PC-3 (cell line): Measurements from ENCODE around the gene PAN3. TPM values are rescaled to one million over a fixed set of nuclear protein-coding genes. Genes with fewer than 3 reads are reported as not detected.

Experiments used
- ATAC-seq: fragments of 200-7000 bp; cut with Tn5 transposase; 2 replicates; pipeline ENCODE4 v1.9.1; 2020; ENCODE audit warnings: mild to moderate bottlenecking, moderate library complexity
- BruUV-seq: library from RNA; stranded (reverse); fragments of 400-500 nt; replicated peaks from 2 replicates; lab custom pipeline; 2021; lab: Mats Ljungman, UMichigan
- CTCF ChIA-PET: fragments of 300-600 bp; sonication (Branson Sonifier 250); formaldehyde crosslinking; loops from one replicate; lab custom pipeline; 2022; ENCODE audit warnings: antibody characterized with exemption; lab: Charles Lee
- POLR2A ChIA-PET: fragments of 300-600 bp; sonication (Branson Sonifier 250); formaldehyde crosslinking; loops from one replicate; lab custom pipeline; 2022; ENCODE audit warnings: antibody characterized with exemption; ENCODE audit not compliant: unreplicated experiment; lab: Charles Lee
- DNase-seq: peaks from one replicate; pipeline ENCODE4 v3.0.0-alpha.2; 2015
- H2AFZ ChIP-seq: fragments of 300-600 bp; sonication (generic); 2 replicates; pipeline ENCODE4 v1.6.0; 2016; ENCODE audit warnings: antibody characterized with exemption, low read length
- H3F3A ChIP-seq: fragments of 300-600 bp; sonication (generic); one replicate; pipeline ENCODE4 v1.6.0; 2017; ENCODE audit warnings: antibody characterized with exemption, low read length, control low read depth, mild to moderate bottlenecking; ENCODE audit not compliant: unreplicated experiment
- H3K27ac ChIP-seq: fragments of 300-600 bp; sonication (generic); 2 replicates; pipeline ENCODE4 v1.5.1; 2016; ENCODE audit warnings: mild to moderate bottlenecking, low read length
- H3K27me3 ChIP-seq: fragments of 300-600 bp; sonication (generic); 2 replicates; pipeline ENCODE4 v1.6.1; 2016; ENCODE audit warnings: low read length, mixed read lengths
- H3K36me3 ChIP-seq: fragments of 300-600 bp; sonication (generic); 2 replicates; pipeline ENCODE4 v1.6.1; 2016; ENCODE audit warnings: low read depth, mixed run types, low read length, mixed read lengths
- H3K4me1 ChIP-seq: fragments of 300-600 bp; sonication (generic); 2 replicates; pipeline ENCODE4 v1.5.1; 2016; ENCODE audit warnings: low read length; ENCODE audit not compliant: insufficient read depth
- H3K4me2 ChIP-seq: fragments of 300-600 bp; sonication (generic); 2 replicates; pipeline ENCODE4 v1.6.0; 2016; ENCODE audit warnings: low read length
- H3K4me3 ChIP-seq: fragments of 300-600 bp; sonication (generic); 2 replicates; pipeline ENCODE4 v1.5.1; 2016; ENCODE audit warnings: mild to moderate bottlenecking, low read length, mixed read lengths
- H3K79me2 ChIP-seq: fragments of 300-600 bp; sonication (generic); 2 replicates; pipeline ENCODE4 v1.6.1; 2017; ENCODE audit warnings: low read length, mixed read lengths
- H3K9ac ChIP-seq: fragments of 300-600 bp; sonication (generic); 2 replicates; pipeline ENCODE4 v1.6.0; 2016; ENCODE audit warnings: mild to moderate bottlenecking, low read length
- H3K9me2 ChIP-seq: fragments of 300-600 bp; sonication (generic); replicated peaks from 2 replicates; pipeline ENCODE4 v1.6.1; 2016; ENCODE audit warnings: mixed run types, low read length, mixed read lengths
- H3K9me3 ChIP-seq: fragments of 300-600 bp; sonication (generic); 2 replicates; pipeline ENCODE4 v1.6.1; 2016; ENCODE audit warnings: low read length, mixed read lengths
- H4K20me1 ChIP-seq: fragments of 300-600 bp; sonication (generic); 2 replicates; pipeline ENCODE4 v1.6.1; 2016; ENCODE audit warnings: low read length, mixed read lengths
- CTCF ChIP-seq: fragments of 300-600 bp; sonication (generic); conservative IDR thresholded peaks from 2 replicates; pipeline ENCODE4 v1.5.1; 2017; ENCODE audit warnings: antibody characterized with exemption, low read depth, mild to moderate bottlenecking, low read length
- EZH2 ChIP-seq: fragments of 300-600 bp; sonication (generic); IDR thresholded peaks from one replicate; pipeline ENCODE4 v1.6.1; 2017; ENCODE audit warnings: antibody characterized with exemption, mild to moderate bottlenecking, low read length; ENCODE audit not compliant: unreplicated experiment
- EZH2phosphoT487 ChIP-seq: fragments of 300-600 bp; sonication (generic); IDR thresholded peaks from 2 replicates; pipeline ENCODE4 v1.6.1; 2018; ENCODE audit warnings: mild to moderate bottlenecking, antibody characterized with exemption, low read length, borderline replicate concordance
- intact Hi-C: fragments of 100-400 bp; cut with micrococcal nuclease; formaldehyde crosslinking; loops from 2 replicates; pipeline ENCODE4 v1.9.0; 2023
- total RNA-seq: library from RNA; depleted of rRNA; stranded (reverse); fragments of >200 nt; gene quantifications from 2 replicates; pipeline ENCODE4 v1.2.3, GENCODE V29; 2014

PAN3 gene
- total RNA-seq, 1 experiment from 2014 or later = 14.6 TPM

GRCh38 chr13:28117689-28118377, 20.5 kb upstream of the PAN3 start:
- Histone ChIP-seq H3K9ac (no peak overlapping the region), H3K79me2 (no peaks in the 10 kb centered on the region), H4K20me1 (no peaks in the 10 kb centered on the region), H3K36me3 (no peaks in the 10 kb centered on the region), H3K9me3 (no peaks in the 10 kb centered on the region), H3F3A (no peaks in the 10 kb centered on the region), H3K27me3 (no peaks in the 10 kb centered on the region), H3K4me1 (no peaks in the 10 kb centered on the region), H3K27ac (no peak overlapping the region), H3K4me3 (no peak overlapping the region), H3K9me2 (no peaks in the 10 kb centered on the region), H3K4me2 (no peak overlapping the region), H2AFZ (no peak overlapping the region)
- ATAC-seq (no peak), DNase-seq (peak; percentile 37)
- POLR2A ChIA-PET = interaction anchor here (0.7 kb wide), 1 partner anchor 501 kb away, joined by 8 read pairs; no protein-coding TSS in a partner anchor
- no peak for TF ChIP-seq CTCF
- TF ChIP-seq EZH2phosphoT487 = no peak
- TF ChIP-seq EZH2 = no peak
- CTCF ChIA-PET = no interaction called here
- BruUV-seq = no TSS peak
- intact Hi-C loops = no loop called here

GRCh38 chr13:28120317-28120716, 18.0 kb upstream of the PAN3 start:
- Histone ChIP-seq H3K27ac (no peak overlapping the region), H3K4me3 (no peak overlapping the region), H3K4me2 (no peak overlapping the region), H3F3A (no peaks in the 10 kb centered on the region), H3K4me1 (no peaks in the 10 kb centered on the region), H3K36me3 (no peaks in the 10 kb centered on the region), H3K27me3 (no peaks in the 10 kb centered on the region), H3K9me3 (no peaks in the 10 kb centered on the region), H4K20me1 (no peaks in the 10 kb centered on the region), H3K9ac (no peak overlapping the region), H2AFZ (no peak overlapping the region), H3K79me2 (no peaks in the 10 kb centered on the region), H3K9me2 (no peaks in the 10 kb centered on the region)
- no peak for ATAC-seq
- POLR2A ChIA-PET = no interaction called here
- intact Hi-C loops = no loop called here
- DNase-seq = no peak
- CTCF ChIA-PET = no interaction called here
- no TSS peak for BruUV-seq
- TF ChIP-seq CTCF (no peak), EZH2 (no peak), EZH2phosphoT487 (no peak)

GRCh38 chr13:28121224-28121623, 17.1 kb upstream of the PAN3 start:
- no peak overlapping the region for H3K9ac ChIP-seq
- intact Hi-C loops = no loop called here
- TF ChIP-seq CTCF (no peak), EZH2phosphoT487 (no peak), EZH2 (no peak)
- no peaks in the 10 kb centered on the region for H4K20me1 ChIP-seq
- no peaks in the 10 kb centered on the region for H3F3A ChIP-seq
- no peaks in the 10 kb centered on the region for H3K79me2 ChIP-seq
- no peak overlapping the region for H3K4me3 ChIP-seq
- no TSS peak for BruUV-seq
- H3K9me3 ChIP-seq = no peaks in the 10 kb centered on the region
- no peaks in the 10 kb centered on the region for H3K36me3 ChIP-seq
- ChIA-PET CTCF (no interaction called here), POLR2A (no interaction called here)
- no peak for ATAC-seq
- no peaks in the 10 kb centered on the region for H3K27me3 ChIP-seq
- no peaks in the 10 kb centered on the region for H3K9me2 ChIP-seq
- no peak overlapping the region for H3K27ac ChIP-seq
- no peak overlapping the region for H2AFZ ChIP-seq
- DNase-seq = no peak
- H3K4me1 ChIP-seq = no peaks in the 10 kb centered on the region
- no peak overlapping the region for H3K4me2 ChIP-seq
